Testis (tissue), 3 donors: ENCODE measurements around the gene ASIC1. TPM values are rescaled to one million over a fixed set of nuclear protein-coding genes. Genes with fewer than 3 reads are reported as not detected.

Source experiments
- DNase-seq: peaks from one replicate; pipeline ENCODE4 v3.0.0-alpha.2; 2019
- H3K27ac ChIP-seq, 2 donors: fragments of 200-600 bp; sonication (generic); one replicate each; pipeline ENCODE4 v1.5.1; 2019
- H3K27me3 ChIP-seq: fragments of 200-600 bp; sonication (generic); one replicate; pipeline ENCODE4 v1.5.1; 2019
- H3K36me3 ChIP-seq: fragments of 200-600 bp; sonication (generic); one replicate; pipeline ENCODE4 v1.5.1; 2017; ENCODE audit warnings: low read depth; ENCODE audit errors: missing control alignments
- H3K4me1 ChIP-seq: fragments of 200-600 bp; sonication (generic); one replicate; pipeline ENCODE4 v1.5.1; 2019
- H3K4me3 ChIP-seq, 2 donors: fragments of 200-600 bp; sonication (generic); one replicate each; pipeline ENCODE4 v1.5.1; 2017 to 2019
- H3K9me3 ChIP-seq: fragments of 200-600 bp; sonication (generic); one replicate; pipeline ENCODE4 v1.5.1; 2017
- POLR2A ChIP-seq: fragments of 450-650 bp; IDR thresholded peaks from one replicate; pipeline ENCODE4 v1.6.1; 2017; ENCODE audit warnings: antibody characterized with exemption, mild to moderate bottlenecking, moderate library complexity
- WGBS, 2 donors: methylation state at CpG; one replicate each; pipeline ENCODE4 v1.1.5; 2018; 5-methylcytosine and 5-hydroxymethylcytosine counted together
- intact Hi-C: fragments of 100-400 bp; cut with DNase I; formaldehyde crosslinking; loops from one replicate; pipeline ENCODE4 v1.15.1; 2023; ENCODE audit warnings: low total_unique reads
- polyA plus RNA-seq: library from polyadenylated mRNA; stranded (reverse); fragments of 350-450 nt; fragmentation: Illumina TruSeq; extraction: RNeasy Lipid Tissue Mini Kit (QIAGEN cat#74804); gene quantifications from one replicate; pipeline ENCODE4 v1.2.3, GENCODE V29; 2014; ENCODE audit warnings: low read depth, low replicate concordance; ENCODE audit not compliant: insufficient read depth
- total RNA-seq, 2 donors: library from RNA; depleted of rRNA; stranded (reverse); fragments of >200 nt; gene quantifications; one replicate each; pipeline ENCODE4 v1.2.3, GENCODE V29; 2016
- TF ChIP-seq, protein P1 (sequence below), 3 experiments: fragments of 450-650 bp in 2 of 3; fragments of 200-600 bp in 1 of 3; sonication (generic) in 1 of 3; IDR thresholded peaks; one replicate each; pipeline ENCODE4 v1.5.1; 2016 to 2019; ENCODE audit warnings: antibody characterized with exemption in 3 of 3, mild to moderate bottlenecking in 2 of 3, moderate library complexity in 1 of 3

The ASIC1 gene
- total and polyA plus RNA-seq, 3 donors from 2014 or later, result 1.9 to 3.5 (median 2.7) TPM

DNA sequence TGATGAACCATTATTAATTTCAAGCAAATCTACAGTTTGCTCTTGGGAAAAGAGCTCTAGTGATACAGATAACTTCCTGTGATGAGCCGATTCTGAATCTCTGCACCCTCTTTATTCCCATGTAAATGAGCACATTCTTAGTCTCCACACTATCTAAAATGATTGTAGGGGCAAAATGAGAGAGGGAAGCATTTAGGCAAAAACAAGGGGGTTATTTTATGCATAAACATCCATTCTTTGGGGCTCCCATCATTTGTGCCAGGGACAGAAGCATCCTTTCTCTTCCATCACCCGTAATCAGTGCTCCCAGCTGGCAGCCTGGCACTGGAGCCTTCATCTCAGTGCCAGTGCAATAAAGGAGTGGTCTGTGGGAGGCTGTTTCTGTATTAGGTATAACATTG lies 44.7 kb downstream of the ASIC1 start:
- Histone ChIP-seq H3K4me1 (peaks cover 27% of the 10 kb centered on the region), H3K4me3 (no peak overlapping the region), H3K27me3 (no peaks in the 10 kb centered on the region), H3K36me3 (no peaks in the 10 kb centered on the region), H3K9me3 (no peaks in the 10 kb centered on the region), H3K27ac (no peak overlapping the region)
- 46 to 59% methylated on average over 2 of the region's 2 CpGs for WGBS, 2 donors
- intact Hi-C loops, result loop anchor here (10.0 kb wide), 1 partner anchor 73 kb away; no protein-coding TSS in a partner anchor
- no peak for DNase-seq
- TF ChIP-seq POLR2A, result no peak
- TF ChIP-seq, protein P1, sequence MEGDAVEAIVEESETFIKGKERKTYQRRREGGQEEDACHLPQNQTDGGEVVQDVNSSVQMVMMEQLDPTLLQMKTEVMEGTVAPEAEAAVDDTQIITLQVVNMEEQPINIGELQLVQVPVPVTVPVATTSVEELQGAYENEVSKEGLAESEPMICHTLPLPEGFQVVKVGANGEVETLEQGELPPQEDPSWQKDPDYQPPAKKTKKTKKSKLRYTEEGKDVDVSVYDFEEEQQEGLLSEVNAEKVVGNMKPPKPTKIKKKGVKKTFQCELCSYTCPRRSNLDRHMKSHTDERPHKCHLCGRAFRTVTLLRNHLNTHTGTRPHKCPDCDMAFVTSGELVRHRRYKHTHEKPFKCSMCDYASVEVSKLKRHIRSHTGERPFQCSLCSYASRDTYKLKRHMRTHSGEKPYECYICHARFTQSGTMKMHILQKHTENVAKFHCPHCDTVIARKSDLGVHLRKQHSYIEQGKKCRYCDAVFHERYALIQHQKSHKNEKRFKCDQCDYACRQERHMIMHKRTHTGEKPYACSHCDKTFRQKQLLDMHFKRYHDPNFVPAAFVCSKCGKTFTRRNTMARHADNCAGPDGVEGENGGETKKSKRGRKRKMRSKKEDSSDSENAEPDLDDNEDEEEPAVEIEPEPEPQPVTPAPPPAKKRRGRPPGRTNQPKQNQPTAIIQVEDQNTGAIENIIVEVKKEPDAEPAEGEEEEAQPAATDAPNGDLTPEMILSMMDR (IDR thresholded peaks at IDR 0.05), result no peak

DNA sequence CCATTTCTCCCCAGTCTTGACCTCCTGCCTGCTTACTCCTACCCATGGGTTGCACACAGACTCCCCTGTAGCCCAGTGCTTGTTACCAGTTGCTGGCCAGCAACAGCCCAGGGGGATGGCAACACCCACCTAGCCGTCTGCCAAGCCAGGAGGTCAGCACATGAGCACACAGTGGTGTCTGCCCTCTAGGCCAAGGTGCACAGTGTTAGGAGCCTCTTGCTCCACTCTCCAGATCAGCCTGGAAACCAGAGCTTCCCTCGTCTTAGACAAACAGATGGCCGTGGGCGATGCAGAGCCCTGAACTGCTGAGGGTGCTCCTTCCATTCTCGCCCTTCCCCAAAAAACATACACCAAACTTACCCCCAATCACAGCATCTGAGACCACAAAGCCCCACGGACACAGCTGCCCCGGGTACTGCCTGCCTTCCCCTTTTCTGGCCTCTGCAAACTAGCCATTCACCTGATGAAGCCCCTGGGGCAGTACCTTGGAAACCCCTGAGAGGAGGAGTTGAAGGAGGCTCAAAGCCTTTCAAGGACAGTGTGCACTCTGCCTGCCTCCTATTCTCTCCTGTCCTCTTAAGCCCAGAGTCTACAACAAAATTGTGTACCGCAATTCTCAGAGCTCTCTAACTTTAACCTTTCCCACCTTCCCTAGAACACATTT lies 45.4 kb downstream of the ASIC1 start:
- no peaks in the 10 kb centered on the region for H3K27me3 ChIP-seq
- TF ChIP-seq POLR2A, result no peak
- TF ChIP-seq, protein P1 (IDR thresholded peaks at IDR 0.05), result no peak
- no peak overlapping the region for H3K27ac ChIP-seq
- 65 to 69% methylated on average over 8 of the region's 8 CpGs for WGBS, 2 donors
- no peaks in the 10 kb centered on the region for H3K9me3 ChIP-seq
- DNase-seq, result no peak
- intact Hi-C loops, result loop anchor here (10.0 kb wide), 1 partner anchor 72 kb away; no protein-coding TSS in a partner anchor
- peaks cover 27% of the 10 kb centered on the region for H3K4me1 ChIP-seq
- no peak overlapping the region for H3K4me3 ChIP-seq
- no peaks in the 10 kb centered on the region for H3K36me3 ChIP-seq

DNA sequence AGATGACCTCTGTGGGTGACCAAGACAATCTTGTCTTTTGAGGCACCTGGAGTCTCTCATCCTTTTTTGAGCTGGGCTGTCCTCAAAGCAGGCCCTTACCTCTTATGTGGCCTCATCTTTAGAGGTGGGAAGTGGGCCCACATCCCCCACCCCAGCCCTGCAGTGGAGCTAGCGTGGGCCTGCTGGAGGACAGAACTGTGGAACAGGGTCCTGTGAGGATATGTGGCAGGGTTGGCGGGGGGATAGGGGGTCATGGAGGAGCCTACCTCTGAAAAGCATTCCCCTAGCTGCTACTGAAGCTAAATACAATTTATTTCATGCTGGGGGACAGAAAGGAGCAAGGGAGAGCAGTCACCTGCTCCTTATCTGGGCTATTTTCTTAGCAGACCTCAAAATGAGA lies 46.0 kb downstream of the ASIC1 start:
- TF ChIP-seq, protein P1 (IDR thresholded peaks at IDR 0.05), result no peak
- no peak for TF ChIP-seq POLR2A
- DNase-seq, result no peak
- intact Hi-C loops, result loop anchor here (10.0 kb wide), 1 partner anchor 71 kb away; no protein-coding TSS in a partner anchor
- WGBS, 2 donors, result 76 to 94% methylated on average over 2 of the region's 2 CpGs
- H3K36me3 ChIP-seq, result no peaks in the 10 kb centered on the region
- H3K4me3 ChIP-seq, result no peak overlapping the region
- peaks cover 27% of the 10 kb centered on the region for H3K4me1 ChIP-seq
- H3K9me3 ChIP-seq, result no peaks in the 10 kb centered on the region
- H3K27me3 ChIP-seq, result no peaks in the 10 kb centered on the region
- H3K27ac ChIP-seq, result peak overlapping the region in 1 of 2 donors; percentile 20

DNA sequence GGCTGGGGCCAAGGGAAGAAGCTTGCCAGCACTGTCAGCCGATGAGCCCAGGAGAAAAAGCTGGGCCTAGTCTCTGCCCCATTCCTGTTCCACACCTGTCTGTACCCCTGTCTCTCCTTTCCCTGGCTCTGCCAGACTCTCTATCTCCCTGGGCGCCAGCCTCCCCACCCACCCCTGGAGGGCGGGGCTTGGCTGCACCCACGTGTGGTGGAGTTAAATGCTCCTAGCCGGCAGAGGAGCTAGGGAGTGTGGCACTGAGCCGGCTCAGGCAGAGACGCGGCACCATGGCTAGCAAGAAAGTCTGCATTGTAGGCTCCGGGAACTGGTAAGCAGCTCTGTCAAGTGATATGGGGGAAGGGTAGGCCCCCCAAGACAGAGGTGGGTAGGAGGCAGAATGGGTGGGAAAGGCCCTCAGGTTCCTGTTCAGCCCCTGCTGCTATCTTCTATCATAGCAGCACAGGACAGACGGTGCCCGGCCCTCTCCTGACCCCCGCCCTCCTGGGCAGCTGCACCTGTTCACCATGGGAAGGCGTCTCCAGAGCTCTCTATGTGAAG lies 46.4 kb downstream of the ASIC1 start, which contains the start of gene GPD1:
Gene GPD1, plus strand, starts transcription at position 242 of the 555 bp plus-strand sequence. Its CDS starts 43 bp downstream, at position 285.
- H3K27me3 ChIP-seq, result no peaks in the 10 kb centered on the region
- no peaks in the 10 kb centered on the region for H3K9me3 ChIP-seq
- H3K36me3 ChIP-seq, result no peaks in the 10 kb centered on the region
- H3K4me1 ChIP-seq, result peaks cover 27% of the 10 kb centered on the region
- WGBS, 2 donors, result 32 to 56% methylated on average over 11 to 13 of the region's 13 CpGs
- peak; percentile 77 for DNase-seq
- intact Hi-C loops, result loop anchor here (10.0 kb wide), 1 partner anchor 71 kb away; no protein-coding TSS in a partner anchor
- TF ChIP-seq, protein P1 (IDR thresholded peaks at IDR 0.05), result no peak
- TF ChIP-seq POLR2A, result no peak
- peak within 1 kb of the TSS in 1 of 2 donors; percentile 20 for H3K27ac ChIP-seq
- no peak within 1 kb of the TSS for H3K4me3 ChIP-seq
